HG03442 (cell line): Measurements from ENCODE around the gene WDSUB1.

Source experiments
- ATAC-seq: cut with Tn5 transposase; IDR thresholded peaks from one replicate; pipeline ENCODE4 v1.9.1; 2021; ENCODE audit warnings: mild to moderate bottlenecking, moderate library complexity; ENCODE audit not compliant: unreplicated experiment

The WDSUB1 gene, protein sequence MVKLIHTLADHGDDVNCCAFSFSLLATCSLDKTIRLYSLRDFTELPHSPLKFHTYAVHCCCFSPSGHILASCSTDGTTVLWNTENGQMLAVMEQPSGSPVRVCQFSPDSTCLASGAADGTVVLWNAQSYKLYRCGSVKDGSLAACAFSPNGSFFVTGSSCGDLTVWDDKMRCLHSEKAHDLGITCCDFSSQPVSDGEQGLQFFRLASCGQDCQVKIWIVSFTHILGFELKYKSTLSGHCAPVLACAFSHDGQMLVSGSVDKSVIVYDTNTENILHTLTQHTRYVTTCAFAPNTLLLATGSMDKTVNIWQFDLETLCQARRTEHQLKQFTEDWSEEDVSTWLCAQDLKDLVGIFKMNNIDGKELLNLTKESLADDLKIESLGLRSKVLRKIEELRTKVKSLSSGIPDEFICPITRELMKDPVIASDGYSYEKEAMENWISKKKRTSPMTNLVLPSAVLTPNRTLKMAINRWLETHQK

DNA sequence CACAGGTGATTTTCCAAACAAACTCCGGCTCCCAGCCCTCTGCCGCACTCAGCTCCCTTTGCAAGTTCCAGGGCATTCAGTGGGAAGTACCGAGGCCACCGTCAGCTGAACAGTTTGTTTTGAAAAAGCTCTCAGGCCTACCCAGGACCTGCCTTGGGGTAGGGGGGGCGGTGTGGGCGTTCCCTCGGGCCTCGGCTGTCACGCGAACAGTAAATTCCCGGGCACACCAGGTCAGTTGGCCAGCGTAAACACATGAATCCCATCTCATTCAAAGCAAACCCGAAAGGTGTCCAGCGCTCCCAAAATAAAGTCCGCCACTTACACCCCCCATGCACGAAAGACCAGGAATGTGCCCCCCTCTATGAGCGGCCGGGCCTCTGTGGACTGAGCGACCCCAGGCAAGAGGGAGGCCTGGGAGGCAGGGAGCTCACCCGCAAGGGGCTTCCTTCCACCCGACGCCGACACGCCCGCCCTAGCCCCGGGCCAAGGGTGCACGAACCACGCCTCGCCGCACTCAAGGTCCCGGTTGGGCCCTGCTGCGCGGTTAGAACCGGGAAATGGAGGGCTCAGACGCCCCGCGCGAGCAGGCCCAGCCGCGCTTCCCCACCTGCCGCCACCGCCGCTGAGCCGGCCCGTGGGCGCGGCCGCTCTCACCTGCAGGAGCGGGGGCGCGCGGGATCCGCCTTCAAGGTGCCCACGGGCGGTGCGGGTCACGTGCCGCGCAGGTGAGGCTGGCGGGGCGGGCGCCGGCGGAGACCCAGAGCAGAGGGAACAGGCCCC is at the start of gene WDSUB1:
Gene WDSUB1, minus strand, starts transcription at position 775 of the 780 bp plus-strand sequence. CDS start 3,634 bp downstream, outside the sequence.
- ATAC-seq: peak; percentile 14

DNA sequence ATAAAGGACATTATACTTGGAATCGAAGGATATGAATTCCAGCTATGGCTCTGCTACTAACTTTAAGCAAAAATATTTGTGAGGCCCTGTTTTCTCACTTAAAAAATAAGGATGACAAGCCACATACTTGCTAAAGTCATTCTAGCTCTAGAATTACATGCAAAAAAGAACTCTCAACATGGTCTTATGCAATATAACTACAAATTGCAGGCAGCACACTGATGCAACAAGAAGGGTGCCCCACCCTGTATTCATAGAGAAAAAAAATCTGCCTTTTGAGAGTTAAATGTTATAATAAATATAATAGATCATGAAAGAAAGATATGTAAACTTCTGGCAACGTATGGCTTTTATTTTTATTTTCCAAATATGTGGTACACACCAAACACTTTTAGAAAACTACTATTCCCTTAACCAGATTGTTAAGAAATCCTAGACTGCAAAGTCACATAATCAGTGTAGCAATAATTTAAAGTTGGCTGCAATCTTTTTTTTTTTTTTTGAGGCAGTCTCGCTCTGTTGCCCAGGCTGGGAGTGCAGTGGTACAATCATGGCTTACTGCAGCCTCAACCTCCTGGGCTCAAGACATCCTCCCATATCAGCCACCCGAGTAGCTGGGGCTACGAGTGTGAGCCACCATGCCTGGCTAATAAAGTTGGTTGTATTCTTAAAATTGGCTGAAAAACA is 40.2 kb upstream of the WDSUB1 start:
- ATAC-seq: no peak

DNA sequence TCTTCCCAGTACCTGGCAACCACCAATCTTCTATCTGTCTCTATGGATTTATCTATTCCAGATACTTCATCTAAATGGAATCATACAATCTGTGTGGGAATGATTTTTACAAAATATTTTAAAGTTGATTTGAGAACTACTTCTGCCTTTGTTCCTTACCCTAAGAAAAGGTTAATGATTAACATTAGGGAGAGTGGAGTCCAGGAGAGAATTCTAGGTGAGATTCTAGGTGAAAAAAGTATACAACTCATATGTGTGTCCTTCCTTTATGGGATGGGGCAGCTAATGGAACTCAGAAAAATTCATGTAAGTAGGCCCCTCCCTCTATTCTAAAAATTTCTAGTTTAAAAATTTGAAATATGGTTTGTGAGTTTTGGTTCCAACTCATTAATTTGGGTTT is 35.9 kb upstream of the WDSUB1 start:
- no peak for ATAC-seq

DNA sequence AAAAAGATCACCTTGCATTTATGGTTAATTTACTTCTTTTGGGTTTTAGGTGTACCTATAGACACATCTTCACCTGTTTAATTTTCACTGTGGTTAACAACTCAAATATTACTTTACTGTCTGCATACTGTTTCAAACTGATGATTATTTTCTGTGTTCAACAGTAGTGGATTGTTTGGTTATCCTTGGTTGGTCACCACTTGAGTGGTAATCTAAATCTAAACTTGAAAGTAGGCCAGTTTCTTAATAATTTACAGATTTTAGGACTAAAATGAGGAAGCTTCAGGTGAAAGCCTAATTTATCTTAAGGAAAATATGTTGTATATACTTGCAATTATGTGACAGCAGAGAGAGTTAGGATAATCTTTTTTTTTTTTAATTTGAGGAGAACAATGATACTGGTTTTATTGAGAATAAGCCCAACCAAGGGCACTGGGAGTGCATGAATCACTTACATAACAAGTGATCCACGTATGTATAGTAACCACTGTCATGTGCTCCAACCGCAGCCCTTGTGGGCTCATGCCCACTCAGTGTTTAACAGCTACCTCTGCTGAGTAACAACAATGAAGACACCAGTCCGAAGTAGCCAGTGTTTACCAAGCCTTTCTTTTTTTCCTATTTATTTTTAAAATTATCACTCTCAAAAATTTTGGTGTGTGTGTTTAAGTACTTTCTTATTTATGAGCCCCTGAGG is 31.0 kb upstream of the WDSUB1 start:
- no peak for ATAC-seq

DNA sequence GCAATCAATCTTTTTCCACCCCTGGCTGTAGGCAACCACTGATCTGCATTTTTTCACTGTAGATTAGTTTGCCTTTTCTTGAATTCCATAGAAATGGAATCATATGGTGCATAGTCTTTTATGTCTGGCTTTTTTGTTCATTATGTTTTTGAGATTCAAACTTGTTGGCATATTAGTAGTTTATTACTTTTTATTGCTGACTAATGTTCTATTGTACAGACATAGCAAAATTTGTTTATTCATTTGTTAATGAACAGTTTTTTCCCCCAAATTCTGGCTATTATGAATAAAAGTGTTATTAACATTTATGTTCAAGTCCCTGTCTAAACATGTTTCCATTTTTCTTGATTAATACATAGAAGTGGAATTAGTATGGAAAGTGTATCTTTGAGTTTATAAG is 21.4 kb upstream of the WDSUB1 start:
- ATAC-seq: no peak

DNA sequence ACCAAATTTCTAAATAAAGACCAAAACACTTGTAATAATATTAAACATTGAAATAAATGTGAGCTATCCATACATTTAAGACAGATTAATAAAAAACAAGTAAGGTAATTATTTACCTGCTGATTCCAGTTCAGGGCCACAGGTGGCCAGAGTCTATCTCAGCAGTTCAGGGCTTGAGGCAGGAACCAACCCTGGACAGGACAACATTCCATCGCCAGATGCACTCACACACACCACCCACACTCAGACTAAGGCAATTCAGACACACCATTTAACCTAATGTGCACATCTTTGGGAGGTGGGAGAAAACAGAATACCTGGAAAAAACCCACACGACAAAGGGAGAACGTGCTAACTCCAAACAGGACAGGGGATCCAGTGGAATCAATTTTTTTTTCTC is 14.1 kb upstream of the WDSUB1 start:
- ATAC-seq: no peak

DNA sequence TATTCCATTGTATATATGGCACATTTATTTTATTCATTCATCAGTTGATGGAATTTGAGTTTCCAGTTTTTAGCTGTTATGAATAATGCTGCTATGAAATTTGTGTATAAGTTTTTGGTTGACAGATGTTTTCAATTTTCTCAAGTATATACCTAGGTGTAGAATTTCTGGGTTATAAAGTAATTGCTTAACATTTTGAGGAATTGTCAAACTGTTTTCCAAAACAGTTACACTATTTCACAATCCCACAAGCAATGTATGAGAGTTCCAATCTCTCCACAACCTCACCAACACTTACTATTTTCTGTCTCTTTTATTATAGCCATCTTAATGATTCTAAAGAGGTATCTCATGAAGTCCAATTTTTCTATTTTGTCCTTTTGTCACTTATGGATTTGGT is 12.5 kb upstream of the WDSUB1 start:
- no peak for ATAC-seq

DNA sequence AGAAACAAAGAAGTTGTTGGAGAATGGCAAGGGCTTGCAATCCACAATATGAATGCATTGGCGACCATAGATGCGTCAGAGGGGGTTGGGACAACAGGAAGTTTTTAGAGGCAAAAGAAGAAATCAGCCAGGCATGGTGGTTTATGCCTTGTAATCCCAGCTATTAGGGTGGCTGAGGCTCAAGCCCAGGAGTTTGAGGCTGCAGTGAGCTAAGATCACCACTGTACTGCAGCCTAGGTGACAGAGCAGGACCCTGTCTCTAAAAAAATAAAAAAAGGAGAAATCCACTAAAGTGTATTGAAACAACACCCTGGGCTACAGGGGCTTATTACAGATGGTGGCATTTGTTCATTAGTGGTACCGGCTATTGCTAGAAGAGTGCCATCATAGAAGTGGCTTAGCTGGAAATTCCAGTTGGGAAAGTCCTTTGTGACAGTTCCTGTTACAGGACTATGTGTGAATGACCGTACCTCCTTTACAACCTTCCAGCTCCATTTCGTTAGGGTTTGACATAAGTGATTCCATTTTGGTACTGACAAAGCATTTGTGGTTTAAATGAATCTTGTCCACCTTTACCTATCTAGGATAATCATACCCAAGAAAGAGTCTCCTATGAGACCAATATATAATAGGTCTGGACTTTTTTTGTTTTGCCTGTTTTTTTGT is 10.7 kb upstream of the WDSUB1 start:
- no peak for ATAC-seq

DNA sequence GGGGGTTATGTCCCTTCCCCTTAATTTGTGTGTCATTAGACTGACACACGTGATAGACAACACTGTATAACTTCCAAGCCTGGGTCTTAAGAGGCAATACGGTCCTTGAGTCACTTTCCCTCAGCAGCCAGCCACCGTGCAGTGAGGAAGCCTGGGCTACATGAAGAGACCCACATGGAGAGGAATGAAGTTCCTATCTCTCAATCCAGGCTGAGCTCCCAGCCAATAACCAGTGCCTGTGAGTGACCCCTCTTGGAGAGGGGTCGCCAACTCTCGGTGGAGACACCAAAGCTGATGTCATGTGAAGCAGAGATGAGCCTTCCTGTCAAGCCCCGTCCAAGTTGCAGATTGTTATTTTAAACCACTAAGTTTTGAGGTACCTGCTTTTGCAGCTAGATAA is 5.7 kb upstream of the WDSUB1 start:
- ATAC-seq: no peak

DNA sequence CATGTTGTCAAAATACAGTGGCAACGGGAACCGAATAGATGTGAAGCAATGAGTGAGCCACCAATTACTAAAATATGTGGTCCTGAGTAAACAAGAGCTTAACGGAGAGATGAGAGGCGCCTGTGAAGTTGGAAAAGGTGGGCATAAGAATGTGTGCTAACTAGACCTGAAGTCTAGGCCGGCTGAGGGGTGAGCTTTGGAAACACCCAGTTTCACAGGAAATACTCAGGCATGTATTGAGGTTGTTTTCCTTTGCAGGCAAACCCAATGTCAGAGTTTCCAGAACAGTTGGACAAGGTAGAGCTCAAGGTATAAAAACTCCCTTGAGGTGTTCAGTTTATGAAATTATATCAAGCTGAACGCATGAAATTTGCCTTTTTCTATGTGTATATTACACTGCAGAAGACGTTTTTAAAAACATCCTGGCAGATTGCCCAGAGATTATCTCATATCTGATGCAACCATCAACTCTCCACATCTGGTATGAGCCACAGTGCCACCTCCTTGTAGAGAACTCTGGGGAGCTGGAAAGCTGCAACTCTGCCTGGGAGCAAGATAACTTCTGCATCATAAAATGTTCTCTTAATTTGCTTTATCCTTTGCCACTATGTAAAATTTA is 3.9 kb upstream of the WDSUB1 start:
- no peak for ATAC-seq

DNA sequence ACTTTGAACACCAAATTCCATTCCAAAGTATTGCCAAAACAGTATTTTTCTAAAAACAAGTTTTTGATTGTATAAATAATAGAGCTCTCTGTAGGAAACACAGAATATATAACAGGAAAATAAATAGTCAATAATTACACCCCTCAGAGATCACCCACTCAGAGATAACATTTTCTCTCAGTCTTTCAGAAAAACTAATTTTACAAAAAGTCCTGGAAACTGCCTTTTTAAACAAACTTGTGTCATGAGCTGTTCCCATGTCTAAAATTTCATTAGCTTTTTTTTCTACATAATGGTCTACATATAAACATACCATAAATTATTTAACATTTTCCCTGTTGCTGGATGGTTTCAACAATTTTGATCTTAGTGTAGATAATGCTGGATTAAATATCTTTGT is 1.2 kb upstream of the WDSUB1 start:
- ATAC-seq: no peak

DNA sequence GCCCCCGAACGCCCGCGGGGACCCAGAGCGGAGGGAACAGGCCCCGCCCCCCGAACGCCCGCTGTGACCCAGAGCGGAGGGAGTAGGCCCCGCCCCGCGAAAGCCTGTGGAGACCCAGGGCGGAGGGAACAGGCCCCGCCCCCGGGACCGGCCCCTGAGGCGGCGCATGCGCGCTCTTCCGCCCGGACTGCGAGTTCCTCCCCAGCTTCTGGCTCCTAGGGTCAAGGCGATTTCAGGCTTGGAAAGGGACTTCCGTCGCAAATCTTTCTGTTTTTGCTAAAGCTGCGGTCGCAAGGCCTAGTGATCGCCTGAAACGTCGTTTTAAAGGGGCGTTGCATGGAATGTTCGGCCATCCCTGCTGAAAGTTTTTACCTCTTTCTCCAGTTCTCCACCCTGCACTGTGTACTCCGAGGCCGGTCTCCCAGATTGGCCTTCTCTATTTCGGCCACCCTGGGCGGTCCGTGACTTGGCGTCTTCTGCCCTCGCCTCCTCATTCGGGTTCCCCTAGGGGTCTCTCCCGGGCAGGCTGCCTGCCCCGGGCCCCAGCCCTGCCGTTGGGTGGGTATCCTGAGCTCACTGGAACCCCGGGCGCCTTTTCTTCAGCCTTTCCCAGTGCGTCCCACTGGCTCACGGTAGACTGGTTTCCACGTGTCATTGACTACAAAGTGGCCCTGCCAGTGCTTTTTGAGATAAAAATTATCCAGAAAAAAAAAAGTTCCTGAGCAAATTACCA is 372 bp upstream of the WDSUB1 start:
- peak; percentile 89 for ATAC-seq

DNA sequence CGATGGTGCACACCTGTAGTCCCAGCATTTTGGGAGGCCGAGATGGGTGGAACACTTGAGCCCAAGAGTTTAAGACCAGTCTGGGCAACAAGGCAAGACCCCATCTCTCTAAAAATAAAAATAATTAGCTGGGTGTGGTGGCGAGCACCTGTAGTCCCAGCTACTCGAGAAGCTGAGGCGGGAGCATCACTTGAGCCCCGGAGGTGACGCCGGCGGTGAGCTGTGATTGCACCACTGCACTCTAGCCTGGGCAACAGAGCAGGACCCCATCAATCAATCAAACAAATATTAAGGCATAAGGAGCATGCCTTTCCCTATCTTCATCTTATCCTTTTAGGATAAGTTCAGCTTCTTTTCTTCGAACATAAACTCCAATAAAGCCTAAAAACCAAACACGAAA is 1.1 kb downstream of the WDSUB1 start:
- no peak for ATAC-seq

DNA sequence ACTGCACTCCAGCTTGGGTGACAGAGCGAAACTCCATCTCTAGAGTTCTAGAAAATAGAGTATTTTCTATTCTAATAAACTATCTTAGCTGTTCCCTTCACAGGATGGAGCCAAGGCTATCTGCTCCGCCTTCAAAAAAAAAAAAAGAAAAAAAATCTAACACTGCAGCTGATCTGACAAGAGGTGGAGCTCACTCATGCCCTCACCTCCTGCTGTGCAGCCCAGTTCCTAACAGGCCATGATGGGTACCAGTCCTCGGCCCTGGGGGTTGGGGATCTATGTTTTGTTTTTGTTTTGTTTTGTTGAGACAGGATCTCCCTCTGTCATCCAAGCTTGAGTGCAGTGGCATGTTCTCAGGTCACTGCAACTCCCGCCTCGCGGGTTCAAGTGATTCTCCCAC is 3.0 kb downstream of the WDSUB1 start:
- no peak for ATAC-seq

DNA sequence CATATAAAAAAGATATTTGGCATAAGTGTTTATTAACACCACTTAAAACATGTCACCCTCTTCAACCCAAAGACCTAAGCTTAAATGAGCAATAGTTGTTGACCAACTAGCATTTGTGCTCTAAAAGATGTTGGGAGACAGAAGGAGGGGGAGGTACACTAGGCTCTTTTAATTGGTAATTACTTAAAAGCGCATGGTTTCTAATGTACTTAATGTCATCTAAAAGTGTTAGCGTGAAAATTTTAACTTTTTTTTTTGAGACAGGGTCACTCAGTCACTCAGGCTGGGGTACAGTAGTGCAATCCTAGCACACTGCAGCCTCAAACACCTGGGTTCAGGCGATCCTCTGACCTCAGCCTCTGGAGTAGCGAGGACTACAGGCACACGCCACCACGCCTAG is 5.5 kb downstream of the WDSUB1 start:
- ATAC-seq: no peak

DNA sequence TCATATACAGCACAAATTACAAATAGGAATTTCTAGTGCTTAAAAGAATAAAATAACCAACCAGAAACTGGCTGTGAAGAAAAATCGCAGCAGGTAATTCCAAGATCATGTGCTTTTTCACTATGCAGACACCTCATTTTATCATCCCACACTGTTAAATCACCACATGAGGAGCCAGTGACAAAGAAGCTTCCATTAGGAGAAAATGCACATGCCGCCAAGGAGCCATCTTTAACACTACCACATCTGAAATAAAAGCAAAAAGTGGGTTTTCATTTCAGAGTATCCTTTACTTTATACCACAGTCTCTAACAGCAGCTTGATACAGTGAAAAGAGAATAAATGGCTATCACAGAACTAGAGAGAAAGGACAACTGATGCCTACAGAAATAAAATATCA is 6.8 kb downstream of the WDSUB1 start:
- ATAC-seq: no peak

DNA sequence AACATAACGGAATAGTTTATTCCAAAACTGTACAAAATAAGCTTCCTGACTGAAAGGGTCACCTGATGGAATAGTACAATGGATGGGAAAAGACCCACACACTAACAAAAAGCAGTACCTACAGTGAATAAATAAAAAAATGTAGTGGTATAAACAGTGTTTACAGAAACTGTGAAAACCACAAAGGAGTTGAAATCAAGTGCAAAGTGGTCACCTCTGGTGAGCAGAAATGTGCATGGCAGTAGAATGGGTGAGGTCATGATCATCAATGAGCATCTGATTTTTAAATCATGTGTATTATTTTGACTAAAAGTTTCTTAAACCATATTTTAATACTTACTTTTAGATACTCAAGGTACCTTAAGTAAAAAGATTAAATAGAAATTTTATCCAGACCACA is 11.4 kb downstream of the WDSUB1 start:
- ATAC-seq: peak; percentile 39

DNA sequence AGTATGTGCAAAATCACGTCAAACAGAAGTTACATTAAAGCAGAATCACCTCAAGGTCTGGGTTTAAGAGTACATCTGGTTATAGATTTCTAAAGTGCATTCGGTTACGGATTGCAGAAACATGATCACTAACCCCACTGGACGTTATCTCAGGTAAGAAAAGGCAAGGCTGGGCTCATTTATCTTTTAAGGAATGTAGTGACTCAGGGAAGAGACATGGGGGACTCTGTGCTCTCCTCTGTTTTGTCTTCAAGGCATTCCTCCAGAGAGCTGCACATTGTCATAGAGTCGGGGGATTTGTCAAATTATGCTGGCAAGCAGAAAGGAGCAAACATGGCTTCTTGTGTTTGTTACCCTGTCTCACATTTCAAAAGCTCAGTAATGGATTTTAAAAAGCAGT is 14.3 kb downstream of the WDSUB1 start:
- no peak for ATAC-seq

DNA sequence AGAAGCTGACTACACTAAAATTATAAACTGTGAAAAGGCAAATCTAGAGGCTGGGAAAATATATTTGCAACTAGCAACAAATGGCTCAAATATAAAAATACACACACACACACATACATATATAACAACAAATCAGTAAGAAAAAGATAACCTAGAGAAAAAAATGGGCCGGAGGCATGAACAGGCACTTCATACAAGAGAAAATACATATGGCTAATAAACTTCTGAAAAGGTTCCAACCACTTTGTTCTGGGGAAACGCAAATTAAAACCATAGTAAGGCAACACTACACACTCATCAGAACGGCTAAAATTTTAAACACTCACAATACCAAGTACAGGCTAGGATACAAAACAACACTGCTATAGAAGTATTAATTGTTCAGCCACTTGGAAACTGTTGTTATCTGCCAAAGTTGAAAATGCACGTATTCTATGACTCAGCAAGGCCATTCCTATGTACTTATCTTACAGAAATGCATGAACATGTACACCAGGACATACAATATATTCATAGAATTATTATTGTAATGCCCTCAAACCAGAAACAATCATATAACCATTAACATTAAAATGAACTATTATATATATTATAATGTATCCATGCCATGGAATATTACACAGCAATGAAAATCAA is 15.6 kb downstream of the WDSUB1 start:
- ATAC-seq: no peak
